Measurements from ENCODE around the gene HSPA9.
"Not testable (repeated sequence)": the region's sequence is repeated elsewhere in the genome, so short reads cannot be mapped to it uniquely, and the experiment has no call there.

Gene HSPA9

GRCh38 chr5:138528744-138529469 is 46.3 kb downstream of the HSPA9 start:
- no peak for DNase-seq

DNA sequence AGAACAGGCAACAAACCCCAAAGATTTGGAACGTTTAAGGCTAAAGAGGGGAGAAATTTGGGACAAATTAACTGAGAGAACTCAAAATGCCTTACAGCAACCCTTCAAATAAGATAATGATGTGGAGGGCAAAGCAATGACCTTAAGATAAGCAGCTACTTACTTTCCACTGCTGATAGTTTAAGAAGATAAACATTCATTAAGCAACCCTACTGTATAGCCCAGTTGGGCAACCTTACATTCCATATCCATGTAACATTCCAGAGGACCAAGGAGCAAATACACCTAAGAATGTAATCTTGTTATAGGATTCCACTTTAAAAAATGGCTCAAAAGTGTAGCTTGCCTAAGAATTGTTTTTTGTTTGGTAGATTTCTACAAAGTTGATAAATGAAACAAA is 47.0 kb downstream of the HSPA9 start:
- DNase-seq = no peak

GRCh38 chr5:138527170-138527569 is 48.0 kb downstream of the HSPA9 start:
- no peak for DNase-seq

DNA sequence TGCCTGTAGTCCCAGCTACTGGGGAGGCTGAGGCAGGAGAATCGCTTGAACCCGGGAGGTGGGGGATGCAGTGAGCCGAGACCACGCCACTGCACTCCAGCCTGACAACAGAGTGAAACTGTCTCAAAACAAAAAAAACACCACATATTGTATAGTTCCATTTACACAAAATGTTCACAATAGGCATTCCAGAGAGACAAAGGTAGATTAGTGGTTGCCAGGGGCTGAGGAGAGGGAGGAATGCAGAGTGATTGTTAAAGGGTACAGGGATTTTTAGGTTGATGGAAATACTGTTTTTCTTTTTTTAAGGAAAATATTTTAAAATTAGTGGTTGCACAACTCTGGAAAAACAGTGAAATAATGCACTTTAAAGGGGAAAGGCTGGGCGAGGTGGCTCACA is 51.8 kb downstream of the HSPA9 start:
- DNase-seq = no peak

DNA sequence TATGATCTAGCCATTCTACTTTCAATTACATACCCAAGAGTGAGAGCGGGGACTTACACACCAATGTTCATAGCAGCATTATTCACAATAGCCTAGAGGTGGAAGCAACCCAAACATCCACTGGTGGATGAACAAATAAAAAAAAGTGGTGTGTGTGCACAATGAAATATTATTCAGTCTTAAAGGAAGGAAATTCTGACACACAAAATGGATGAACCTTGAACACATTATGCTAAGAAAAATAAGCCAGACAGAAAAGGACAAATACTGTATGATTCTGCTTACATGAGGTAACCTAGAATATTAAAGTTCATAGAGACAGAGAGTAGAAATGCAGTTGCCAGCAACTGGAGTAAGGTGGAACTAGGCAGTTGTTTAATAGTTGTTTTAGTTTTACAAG is 54.2 kb downstream of the HSPA9 start:
- no peak for DNase-seq

DNA sequence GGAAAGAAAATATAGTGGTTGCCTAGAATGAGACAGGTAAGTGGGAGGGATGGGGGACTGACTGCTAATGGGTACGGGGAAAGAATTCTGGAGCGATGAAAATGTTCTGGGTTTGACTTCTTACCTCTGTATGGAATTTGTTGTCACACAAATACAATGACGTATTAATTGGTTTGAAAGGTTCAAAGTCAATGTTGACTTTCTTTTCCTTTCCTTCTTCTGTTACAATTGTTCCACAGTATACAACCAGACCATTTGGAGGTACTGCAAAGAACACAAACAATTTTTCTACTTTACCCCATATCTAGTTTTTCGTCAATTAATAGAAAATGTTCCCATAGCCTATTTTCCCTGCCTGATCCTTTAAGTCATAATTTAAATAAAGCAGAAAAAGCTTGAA is 57.8 kb downstream of the HSPA9 start:
- DNase-seq = no peak

GRCh38 chr5:138515556-138516245 is 59.5 kb downstream of the HSPA9 start:
- DNase-seq = no peak

- DNase-seq = no peak
Measured at GRCh38 chr5:138514021-138514420, 61.2 kb downstream of the HSPA9 start.

DNA sequence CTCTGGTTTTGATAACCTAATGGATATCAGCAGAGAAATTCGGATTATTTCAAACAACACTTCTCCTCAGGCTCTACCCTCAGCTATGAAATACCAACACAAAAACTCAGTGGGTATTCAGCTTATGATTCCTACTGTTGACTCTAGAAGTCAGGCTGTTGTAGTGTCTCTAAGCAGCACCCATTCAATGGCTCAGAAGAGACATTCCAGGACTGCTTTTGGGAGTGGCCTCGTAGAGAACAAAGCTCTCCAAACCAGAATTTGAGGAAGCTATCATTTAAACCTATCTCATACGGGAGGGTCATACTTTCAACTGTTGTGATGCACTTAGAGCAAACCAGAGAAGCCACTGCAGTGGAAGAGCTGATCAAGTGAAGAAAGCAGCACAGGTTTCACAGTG is 66.2 kb downstream of the HSPA9 start:
- DNase-seq = no peak

- not testable (repeated sequence) for DNase-seq
Measured at GRCh38 chr5:138507485-138507884, 67.7 kb downstream of the HSPA9 start.

GRCh38 chr5:138506370-138507306 is 68.6 kb downstream of the HSPA9 start:
- DNase-seq = no peak

GRCh38 chr5:138504799-138505198 is 70.4 kb downstream of the HSPA9 start:
- DNase-seq = no peak

Measured in DMS153 (cell line).